Lung (tissue), 16 donors: ENCODE results near the gene C1QTNF7. TPM values are rescaled to one million over a fixed set of nuclear protein-coding genes. Genes with fewer than 3 reads are reported as not detected.

ENCODE experiments used
- ATAC-seq: fragments of 200-7000 bp; cut with Tn5 transposase; one replicate; pipeline ENCODE4 v1.9.1; 2020; ENCODE audit warnings: moderate number of reproducible peaks; ENCODE audit not compliant: insufficient read depth, low FRiP score
- DNase-seq, 3 donors: peaks; one replicate each; pipeline ENCODE4 v3.0.0-alpha.2; 2013 to 2017
- H3K27ac ChIP-seq, 2 donors: one replicate each; pipeline ENCODE4 v1.5.1; 2013; ENCODE audit warnings: mild to moderate bottlenecking in 2 of 2, moderate library complexity in 2 of 2, control low read depth in 1 of 2, inconsistent platforms in 1 of 2, low read depth in 1 of 2, low read length in 1 of 2
- H3K27me3 ChIP-seq, 3 donors: one replicate each; pipeline ENCODE4 v1.5.1; 2013; ENCODE audit warnings: low read length in 2 of 3; ENCODE audit not compliant: control insufficient read depth in 3 of 3, insufficient read depth in 3 of 3
- H3K36me3 ChIP-seq, 4 donors: one replicate each; pipeline ENCODE4 v1.5.1; 2013; ENCODE audit warnings: low read length in 4 of 4, mild to moderate bottlenecking in 1 of 4, moderate library complexity in 1 of 4; ENCODE audit not compliant: control insufficient read depth in 4 of 4, insufficient read depth in 4 of 4
- H3K4me1 ChIP-seq, 5 donors: one replicate each; pipeline ENCODE4 v1.5.1; 2013; ENCODE audit warnings: low read length in 5 of 5, mild to moderate bottlenecking in 2 of 5, moderate library complexity in 1 of 5; ENCODE audit not compliant: control insufficient read depth in 5 of 5, insufficient read depth in 5 of 5
- H3K4me3 ChIP-seq: one replicate; pipeline ENCODE4 v1.5.1; 2013; ENCODE audit warnings: mild to moderate bottlenecking, control low read depth, moderate library complexity
- H3K9ac ChIP-seq, 2 donors: one replicate each; pipeline ENCODE4 v1.5.1; 2013; ENCODE audit warnings: low read length in 2 of 2, control low read depth in 1 of 2; ENCODE audit not compliant: insufficient read depth in 1 of 2
- H3K9me3 ChIP-seq, 4 donors: one replicate each; pipeline ENCODE4 v1.5.1; 2013; ENCODE audit warnings: low read length in 3 of 4, mild to moderate bottlenecking in 1 of 4, moderate library complexity in 1 of 4; ENCODE audit not compliant: control insufficient read depth in 4 of 4, insufficient read depth in 3 of 4
- CTCF ChIP-seq: IDR thresholded peaks from 2 replicates; pipeline ENCODE4 v1.5.1; 2012; ENCODE audit warnings: mild to moderate bottlenecking; ENCODE audit errors: control extremely low read depth, extremely low read depth
- WGBS, 2 donors: extraction: QIAGEN DNeasy Blood & Tissue Kit; methylation state at CpG; one replicate each; pipeline ENCODE4 v1.1.7; 2013; 5-methylcytosine and 5-hydroxymethylcytosine counted together
- long read RNA-seq, 5 donors: transcript quantifications; one replicate each; lab custom pipeline, GENCODE V29; 2026
- polyA plus RNA-seq, 2 donors: library from polyadenylated mRNA; stranded (reverse); fragments of 200-250 nt; gene quantifications; one replicate each; pipeline ENCODE4 v1.2.1, GENCODE V29; 2013
- total RNA-seq, 2 donors: library from RNA; depleted of rRNA in 1 of 2; stranded (reverse); fragments of >200 nt in 1 of 2; gene quantifications; one replicate each; pipeline ENCODE4 v1.2.1, GENCODE V29; 2014 to 2021
- donor health status: control.
- donor health status: control.
- donor health status: Bipolar disorder and iron deficiency.
- donor health status: healthy.
- donor health status: DM: yes; HTN: yes; CAD: no.

Gene C1QTNF7, protein sequence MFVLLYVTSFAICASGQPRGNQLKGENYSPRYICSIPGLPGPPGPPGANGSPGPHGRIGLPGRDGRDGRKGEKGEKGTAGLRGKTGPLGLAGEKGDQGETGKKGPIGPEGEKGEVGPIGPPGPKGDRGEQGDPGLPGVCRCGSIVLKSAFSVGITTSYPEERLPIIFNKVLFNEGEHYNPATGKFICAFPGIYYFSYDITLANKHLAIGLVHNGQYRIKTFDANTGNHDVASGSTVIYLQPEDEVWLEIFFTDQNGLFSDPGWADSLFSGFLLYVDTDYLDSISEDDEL
- 10 to 100 TPM in 1 of 2 donors, 1 to 10 TPM in 1; 3.1 to 10.5 TPM for total RNA-seq
- 1 to 10 TPM in 1 of 2 donors, under 1 TPM in 1; 0.38 to 1.6 TPM for polyA plus RNA-seq
- long read RNA-seq, donor 1, full-length matches to known transcripts: 10 of 15 reads
- long read RNA-seq, donor 1, partial matches to known transcripts: 5 of 15 reads
- long read RNA-seq, donor 1, other reads (novel, unspliced or antisense): 0 of 15 reads
- long read RNA-seq, donor 2, full-length matches to known transcripts: 4 of 4 reads
- long read RNA-seq, donor 2, partial matches to known transcripts: 0 of 4 reads
- long read RNA-seq, donor 2, other reads (novel, unspliced or antisense): 0 of 4 reads
- long read RNA-seq, donor 3, full-length matches to known transcripts: 3 of 3 reads
- long read RNA-seq, donor 3, partial matches to known transcripts: 0 of 3 reads
- long read RNA-seq, donor 3, other reads (novel, unspliced or antisense): 0 of 3 reads
- long read RNA-seq, donor 4, partial matches to known transcripts: 0 of 1 reads
- long read RNA-seq, donor 4, other reads (novel, unspliced or antisense): 0 of 1 reads
- long read RNA-seq, donor 5, full-length matches to known transcripts: 9 of 9 reads
- long read RNA-seq, donor 5, partial matches to known transcripts: 0 of 9 reads
- long read RNA-seq, donor 5, other reads (novel, unspliced or antisense): 0 of 9 reads

GRCh38 chr4:15427701-15428100 lies at the start of gene C1QTNF7:
TSS of gene C1QTNF7 (plus strand) at chr4:15428033. CDS start at chr4:15435744, 7,711 bp downstream.
- TF ChIP-seq CTCF: no peak
- Histone ChIP-seq H3K27me3 (no peaks in the 10 kb centered on the region), H3K9ac (peak within 1 kb of the TSS in 1 of 2 donors; percentile 38), H3K36me3 (no peaks in the 10 kb centered on the region), H3K27ac (peak within 1 kb of the TSS in 1 of 2 donors; percentile 33), H3K4me3 (no peak within 1 kb of the TSS), H3K4me1 (peaks cover 0 to 17% (median 2%) of the 10 kb centered on the region in 5 donors), H3K9me3 (peaks cover 0 to 6% (median 0%) of the 10 kb centered on the region in 4 donors)
- 69 to 83% methylated on average over 3 of the region's 3 CpGs for WGBS, 2 donors
- no peak for ATAC-seq
- DNase-seq: peak in 2 of 3 donors; percentile 74 to 81

DNA sequence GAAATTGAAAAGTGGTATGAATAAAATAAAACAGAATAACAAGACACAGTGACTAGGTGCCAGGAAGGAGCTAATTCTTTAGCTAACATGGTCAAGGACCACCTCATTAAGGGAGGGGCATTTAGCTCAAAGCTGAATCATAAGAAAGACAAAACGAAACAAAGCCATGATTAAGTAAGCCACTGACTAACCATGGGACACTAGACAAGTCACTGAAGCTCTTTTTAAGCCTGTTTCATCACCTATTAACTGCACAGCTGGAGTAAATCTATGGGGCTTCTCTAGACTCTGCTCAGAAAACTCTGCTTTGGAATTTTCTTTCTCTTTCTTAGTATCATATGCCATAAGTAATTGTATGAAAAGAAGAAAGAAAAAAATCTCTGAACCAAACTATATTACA lies 49.8 kb upstream of the C1QTNF7 start:
- no peaks in the 10 kb centered on the region for H3K27me3 ChIP-seq
- DNase-seq: peak in 1 of 3 donors; percentile 61
- peak overlapping the region in 1 of 2 donors; percentile 59 for H3K9ac ChIP-seq
- H3K27ac ChIP-seq: no peak overlapping the region
- 0 to 25% methylated on average over 1 of the region's 1 CpG for WGBS, 2 donors
- no peak for TF ChIP-seq CTCF
- H3K36me3 ChIP-seq: peaks cover 0 to 2% (median 1%) of the 10 kb centered on the region in 4 donors
- H3K9me3 ChIP-seq: no peaks in the 10 kb centered on the region
- peak; percentile 14 for ATAC-seq
- H3K4me1 ChIP-seq: peaks cover 0 to 38% (median 6%) of the 10 kb centered on the region in 5 donors
- H3K4me3 ChIP-seq: no peak overlapping the region

DNA sequence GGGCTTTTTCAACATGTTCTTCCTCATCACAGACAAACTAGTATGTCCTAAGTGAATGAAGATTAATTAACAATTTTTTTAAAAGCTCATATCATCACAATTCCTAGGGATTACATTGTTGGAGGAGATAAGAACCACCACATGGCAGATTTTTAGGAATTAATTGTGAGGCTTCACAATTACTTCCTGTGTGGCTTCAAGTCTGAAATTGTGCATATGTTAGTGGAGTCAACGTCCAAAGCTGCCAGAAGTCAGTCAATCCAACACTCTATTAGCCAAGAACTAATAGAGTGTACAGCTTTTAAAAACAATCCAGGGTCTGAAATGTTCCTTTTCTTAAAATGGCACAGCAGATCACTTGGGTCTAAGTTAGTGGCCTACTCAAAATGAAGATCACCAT lies 49.3 kb upstream of the C1QTNF7 start:
- H3K9ac ChIP-seq: no peak overlapping the region
- no peaks in the 10 kb centered on the region for H3K27me3 ChIP-seq
- no peak for TF ChIP-seq CTCF
- no peak for ATAC-seq
- H3K4me3 ChIP-seq: no peak overlapping the region
- DNase-seq: peak in 2 of 3 donors; percentile 69 to 81
- H3K4me1 ChIP-seq: peaks cover 0 to 38% (median 6%) of the 10 kb centered on the region in 5 donors
- H3K27ac ChIP-seq: no peak overlapping the region
- peaks cover 0 to 4% (median 1%) of the 10 kb centered on the region in 4 donors for H3K36me3 ChIP-seq
- 17% methylated on average over 1 of the region's 1 CpG for WGBS, 2 donors
- no peaks in the 10 kb centered on the region for H3K9me3 ChIP-seq
